GM12801 (cell line): ENCODE results near the gene TRIOBP.

Source experiments
- TF ChIP-seq, protein P1 (sequence below): IDR thresholded peaks from one replicate; pipeline ENCODE4 v1.5.1; 2011; ENCODE audit warnings: control low read depth; ENCODE audit not compliant: insufficient read length; ENCODE audit errors: extremely low read depth

Gene TRIOBP

DNA sequence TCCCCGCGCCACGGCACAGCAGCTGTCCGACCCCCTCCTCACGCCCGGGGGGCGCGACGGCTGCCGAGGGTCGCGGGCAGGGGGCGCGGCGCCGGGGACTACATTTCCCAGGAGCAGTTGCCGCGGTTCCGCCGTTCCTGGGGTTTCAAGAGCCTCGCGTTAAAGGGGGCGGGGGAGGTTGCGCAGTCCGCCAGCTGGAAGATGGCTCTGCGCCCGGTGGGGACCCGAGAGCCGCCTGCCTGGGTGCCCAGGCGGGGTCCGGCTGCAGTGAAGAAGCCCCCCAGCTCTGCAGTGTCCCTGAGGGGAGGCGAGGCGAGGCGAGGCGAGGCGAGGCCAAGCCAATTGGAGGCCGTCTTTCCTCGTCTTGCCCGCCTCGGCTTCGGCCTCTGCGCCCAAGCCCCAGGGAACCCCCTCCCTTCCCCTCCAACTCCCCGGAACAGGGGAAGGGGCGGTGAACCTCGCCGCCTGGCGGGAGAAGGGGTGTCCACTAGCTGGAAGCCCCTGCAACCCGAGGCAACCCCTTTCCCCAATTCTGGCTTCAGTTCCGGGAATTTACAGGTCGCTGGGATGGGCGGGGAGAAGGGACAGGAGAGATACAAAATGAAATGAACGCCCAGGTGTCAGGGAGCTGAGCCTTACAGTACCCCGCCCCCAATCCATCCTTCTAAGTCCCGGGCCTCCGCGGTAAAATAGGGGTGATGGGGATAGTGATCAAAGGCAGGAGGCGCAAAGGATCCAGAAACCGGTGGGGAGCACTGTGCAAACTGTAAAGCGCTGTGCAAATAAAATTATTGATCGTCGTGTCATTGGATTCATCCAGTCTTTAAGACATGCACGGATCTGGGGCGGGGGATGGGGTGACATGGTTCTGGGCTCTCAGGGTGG lies 105.7 kb downstream of the TRIOBP start:
- TF ChIP-seq, protein P1, sequence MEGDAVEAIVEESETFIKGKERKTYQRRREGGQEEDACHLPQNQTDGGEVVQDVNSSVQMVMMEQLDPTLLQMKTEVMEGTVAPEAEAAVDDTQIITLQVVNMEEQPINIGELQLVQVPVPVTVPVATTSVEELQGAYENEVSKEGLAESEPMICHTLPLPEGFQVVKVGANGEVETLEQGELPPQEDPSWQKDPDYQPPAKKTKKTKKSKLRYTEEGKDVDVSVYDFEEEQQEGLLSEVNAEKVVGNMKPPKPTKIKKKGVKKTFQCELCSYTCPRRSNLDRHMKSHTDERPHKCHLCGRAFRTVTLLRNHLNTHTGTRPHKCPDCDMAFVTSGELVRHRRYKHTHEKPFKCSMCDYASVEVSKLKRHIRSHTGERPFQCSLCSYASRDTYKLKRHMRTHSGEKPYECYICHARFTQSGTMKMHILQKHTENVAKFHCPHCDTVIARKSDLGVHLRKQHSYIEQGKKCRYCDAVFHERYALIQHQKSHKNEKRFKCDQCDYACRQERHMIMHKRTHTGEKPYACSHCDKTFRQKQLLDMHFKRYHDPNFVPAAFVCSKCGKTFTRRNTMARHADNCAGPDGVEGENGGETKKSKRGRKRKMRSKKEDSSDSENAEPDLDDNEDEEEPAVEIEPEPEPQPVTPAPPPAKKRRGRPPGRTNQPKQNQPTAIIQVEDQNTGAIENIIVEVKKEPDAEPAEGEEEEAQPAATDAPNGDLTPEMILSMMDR = no peak

DNA sequence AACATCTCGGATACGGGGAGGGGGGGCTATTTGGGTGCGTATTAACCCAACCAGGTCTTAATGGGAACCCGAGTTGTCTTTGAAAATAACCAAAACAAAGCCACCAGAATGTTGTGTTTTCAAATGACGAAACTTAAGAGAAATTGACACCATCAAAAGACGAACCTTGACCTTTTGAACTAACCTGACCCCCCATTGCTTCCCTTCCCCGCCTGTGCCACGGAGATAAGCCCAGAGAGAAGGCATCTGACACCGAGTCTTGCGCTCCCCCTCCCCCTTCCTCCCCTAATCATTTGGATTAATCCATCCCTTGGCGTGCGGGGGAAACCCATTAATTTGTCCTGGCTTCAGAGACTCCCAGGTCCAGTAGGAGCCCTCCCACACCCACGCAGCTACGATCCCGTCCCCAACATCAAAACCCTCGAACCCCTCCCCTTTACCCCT lies 106.4 kb downstream of the TRIOBP start:
- TF ChIP-seq, protein P1 = no peak

DNA sequence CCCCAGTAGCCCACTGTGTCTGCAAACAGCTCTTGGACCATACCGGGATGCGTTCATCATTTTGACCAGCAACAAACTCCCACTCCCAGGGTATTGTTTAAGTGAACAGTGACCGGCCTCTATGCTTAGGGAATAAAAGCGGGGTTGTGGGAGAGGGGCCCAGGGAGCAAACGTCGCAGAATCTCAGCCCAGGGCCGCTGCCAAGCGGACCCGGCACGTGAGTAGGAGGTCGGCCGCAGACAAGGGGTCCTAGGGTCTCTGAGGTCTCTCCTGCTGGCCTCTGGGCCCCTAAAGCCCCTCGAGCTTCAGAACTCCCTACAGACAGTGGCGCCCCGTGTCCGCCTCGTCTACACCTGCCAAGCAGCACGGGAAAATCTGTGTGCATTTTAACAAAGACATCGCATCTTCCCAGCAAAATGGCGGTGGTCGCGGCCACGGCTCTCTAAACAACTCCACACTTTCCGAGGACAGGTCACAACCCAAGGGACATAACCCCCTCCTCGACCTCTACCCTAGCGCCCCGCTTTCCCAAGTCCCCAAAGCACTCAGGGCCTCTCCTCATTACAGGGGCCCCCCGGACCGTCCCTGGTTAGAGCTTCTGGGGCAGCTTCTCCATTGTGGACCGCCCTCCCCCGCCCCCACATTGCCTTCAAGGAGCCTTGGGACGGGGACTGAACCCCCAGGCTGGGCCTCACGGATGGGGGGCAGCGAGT lies 106.9 kb downstream of the TRIOBP start:
- TF ChIP-seq, protein P1 = no peak

DNA sequence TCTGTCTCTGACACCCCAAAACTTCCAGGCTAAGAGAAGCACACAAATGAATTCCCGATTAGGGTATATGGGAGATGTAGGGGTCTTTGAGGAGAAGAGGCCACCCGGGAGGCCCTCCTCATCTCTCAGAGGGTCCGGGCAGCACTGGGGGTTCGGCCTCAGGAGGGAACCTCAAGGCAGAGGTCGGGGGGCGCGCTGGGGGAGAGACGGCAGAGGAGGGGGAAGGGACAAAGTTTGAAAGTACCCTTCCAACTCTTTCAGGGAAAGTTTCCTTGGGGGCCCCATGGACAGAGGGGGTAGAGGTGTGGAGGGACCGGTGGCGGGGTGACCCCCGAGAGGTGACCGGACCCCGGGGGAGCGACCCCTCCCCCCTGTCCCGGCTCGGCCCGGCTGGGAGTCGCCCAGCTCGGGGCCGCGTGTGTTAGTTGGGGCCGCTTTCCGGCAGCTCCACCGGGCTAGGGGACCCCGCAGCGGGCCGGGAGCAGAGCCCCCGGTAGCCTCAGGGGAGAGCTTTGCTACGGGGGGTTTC lies 107.6 kb downstream of the TRIOBP start:
- TF ChIP-seq, protein P1 = no peak

DNA sequence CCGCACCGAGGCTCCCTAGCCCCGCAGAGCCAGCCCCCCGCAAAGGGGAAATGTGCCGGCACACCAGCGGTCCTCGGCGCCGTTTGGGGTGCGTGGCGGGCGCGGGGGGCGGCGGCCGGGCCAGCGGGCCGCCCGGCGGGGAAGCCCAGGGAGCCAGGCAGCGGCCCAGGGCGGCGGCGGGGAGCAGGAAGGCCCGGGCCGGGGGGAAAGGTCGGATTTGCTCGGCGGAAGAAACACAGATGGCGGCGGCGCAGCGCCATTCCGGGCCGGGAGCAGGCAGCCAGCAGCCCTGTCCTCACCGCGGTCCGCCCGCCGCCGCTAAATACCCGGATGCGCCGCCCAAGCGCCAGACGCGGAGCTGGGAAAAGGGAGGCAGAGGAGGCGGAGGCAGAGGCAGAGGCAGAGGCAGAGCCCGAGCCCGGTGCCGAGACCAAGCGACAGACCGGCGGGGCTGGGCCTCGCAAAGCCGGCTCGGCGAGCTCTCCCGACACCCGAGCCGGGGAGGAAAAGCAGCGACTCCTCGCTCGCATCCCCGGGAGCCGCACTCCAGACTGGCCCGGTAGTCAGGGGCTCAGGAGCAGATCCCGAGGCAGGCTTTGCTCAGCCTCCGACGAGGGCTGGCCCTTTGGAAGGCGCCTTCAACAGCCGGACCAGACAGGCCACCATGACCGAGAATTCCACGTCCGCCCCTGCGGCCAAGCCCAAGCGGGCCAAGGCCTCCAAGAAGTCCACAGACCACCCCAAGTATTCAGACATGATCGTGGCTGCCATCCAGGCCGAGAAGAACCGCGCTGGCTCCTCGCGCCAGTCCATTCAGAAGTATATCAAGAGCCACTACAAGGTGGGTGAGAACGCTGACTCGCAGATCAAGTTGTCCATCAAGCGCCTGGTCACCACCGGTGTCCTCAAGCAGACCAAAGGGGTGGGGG lies 108.3 kb downstream of the TRIOBP start:
- TF ChIP-seq, protein P1 = no peak

DNA sequence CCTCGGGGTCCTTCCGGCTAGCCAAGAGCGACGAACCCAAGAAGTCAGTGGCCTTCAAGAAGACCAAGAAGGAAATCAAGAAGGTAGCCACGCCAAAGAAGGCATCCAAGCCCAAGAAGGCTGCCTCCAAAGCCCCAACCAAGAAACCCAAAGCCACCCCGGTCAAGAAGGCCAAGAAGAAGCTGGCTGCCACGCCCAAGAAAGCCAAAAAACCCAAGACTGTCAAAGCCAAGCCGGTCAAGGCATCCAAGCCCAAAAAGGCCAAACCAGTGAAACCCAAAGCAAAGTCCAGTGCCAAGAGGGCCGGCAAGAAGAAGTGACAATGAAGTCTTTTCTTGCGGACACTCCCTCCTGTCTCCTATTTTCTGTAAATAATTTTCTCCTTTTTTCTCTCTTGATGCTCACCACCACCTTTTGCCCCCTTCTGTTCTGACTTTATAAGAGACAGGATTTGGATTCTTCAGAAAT lies 109.0 kb downstream of the TRIOBP start:
- TF ChIP-seq, protein P1 = no peak
